Thoracic aorta (tissue), 2 donors: ENCODE results near the gene CALN1. TPM values are rescaled to one million over a fixed set of nuclear protein-coding genes. Genes with fewer than 3 reads are reported as not detected.

Source experiments
- ATAC-seq: fragments of 150-250 bp; one replicate; pipeline ENCODE4 v1.8.0; 2017; ENCODE audit warnings: low read depth; ENCODE audit not compliant: insufficient number of reproducible peaks, low FRiP score
- DNase-seq: peaks from one replicate; pipeline ENCODE4 v3.0.0-alpha.2; 2020; ENCODE audit warnings: low spot score
- H3K27ac ChIP-seq, 2 donors: fragments of 200-600 bp; sonication (generic); 1 replicate in 1 of 2; 2 replicates in 1 of 2; pipeline ENCODE4 v1.5.1; 2016; ENCODE audit warnings: mild to moderate bottlenecking in 2 of 2, moderate library complexity in 2 of 2
- H3K27me3 ChIP-seq: fragments of 200-600 bp; sonication (generic); replicated peaks from 2 replicates; pipeline ENCODE4 v1.6.0; 2016; ENCODE audit warnings: mild to moderate bottlenecking; ENCODE audit not compliant: insufficient read depth
- H3K36me3 ChIP-seq: fragments of 200-600 bp; sonication (generic); one replicate; pipeline ENCODE4 v1.5.1; 2016
- H3K4me1 ChIP-seq, 2 donors: fragments of 200-600 bp; sonication (generic); 1 replicate in 1 of 2; 2 replicates in 1 of 2; pipeline versions ENCODE4 v1.5.1 to v1.6.0; 2016; ENCODE audit warnings: low read depth in 2 of 2, mild to moderate bottlenecking in 1 of 2; ENCODE audit not compliant: control insufficient read depth in 1 of 2
- H3K4me3 ChIP-seq: fragments of 200-600 bp; sonication (generic); 2 replicates; pipeline ENCODE4 v1.5.1; 2016; ENCODE audit warnings: mild to moderate bottlenecking
- H3K9me3 ChIP-seq: fragments of 200-600 bp; sonication (generic); 2 replicates; pipeline ENCODE4 v1.5.1; 2016
- CTCF ChIP-seq: fragments of 200-600 bp; sonication (generic); IDR thresholded peaks from one replicate; pipeline ENCODE4 v1.5.1; 2019; ENCODE audit warnings: antibody characterized with exemption
- total RNA-seq, 2 donors: library from RNA; depleted of rRNA; stranded (reverse); fragments of >200 nt; gene quantifications; one replicate each; pipeline versions ENCODE4 v1.1.0 to v1.2.3, GENCODE V29; 2016

The CALN1 gene
- total RNA-seq, 2 donors from 2014 or later: not detected

- H3K27me3 ChIP-seq: no peaks in the 10 kb centered on the region
- no peaks in the 10 kb centered on the region for H3K9me3 ChIP-seq
- DNase-seq (no peak), ATAC-seq (no peak)
- H3K36me3 ChIP-seq: no peaks in the 10 kb centered on the region
- H3K4me1 ChIP-seq: no peaks in the 10 kb centered on the region
- H3K27ac ChIP-seq: no peak overlapping the region
- no peak overlapping the region for H3K4me3 ChIP-seq
- no peak for TF ChIP-seq CTCF
Measured at GRCh38 chr7:71982851-71983250, 429.3 kb downstream of the CALN1 start.

GRCh38 chr7:71976645-71977044 is 435.5 kb downstream of the CALN1 start:
- Histone ChIP-seq H3K4me1 (no peaks in the 10 kb centered on the region), H3K9me3 (no peaks in the 10 kb centered on the region), H3K27ac (no peak overlapping the region), H3K4me3 (no peak overlapping the region), H3K27me3 (no peaks in the 10 kb centered on the region), H3K36me3 (no peaks in the 10 kb centered on the region)
- TF ChIP-seq CTCF: no peak
- DNase-seq: no peak
- no peak for ATAC-seq

- H3K36me3 ChIP-seq: no peaks in the 10 kb centered on the region
- no peak overlapping the region for H3K27ac ChIP-seq
- H3K4me1 ChIP-seq: no peaks in the 10 kb centered on the region
- no peaks in the 10 kb centered on the region for H3K9me3 ChIP-seq
- DNase-seq (no peak), ATAC-seq (no peak)
- TF ChIP-seq CTCF: no peak
- no peak overlapping the region for H3K4me3 ChIP-seq
- H3K27me3 ChIP-seq: no peaks in the 10 kb centered on the region
Measured at GRCh38 chr7:71974611-71975010, 437.5 kb downstream of the CALN1 start.

- DNase-seq (no peak), ATAC-seq (no peak)
- Histone ChIP-seq H3K4me1 (no peaks in the 10 kb centered on the region), H3K27me3 (no peaks in the 10 kb centered on the region), H3K36me3 (no peaks in the 10 kb centered on the region), H3K9me3 (no peaks in the 10 kb centered on the region), H3K27ac (no peak overlapping the region), H3K4me3 (no peak overlapping the region)
- no peak for TF ChIP-seq CTCF
Measured at GRCh38 chr7:71972534-71972933, 439.6 kb downstream of the CALN1 start.

- no peak for TF ChIP-seq CTCF
Measured at GRCh38 chr7:71970725-71971124, 441.4 kb downstream of the CALN1 start.

More at GRCh38 chr7:71970725-71971124, 441.4 kb downstream of the CALN1 start:
- H3K36me3 ChIP-seq: no peaks in the 10 kb centered on the region
- no peak for ATAC-seq
- no peak overlapping the region for H3K27ac ChIP-seq
- no peaks in the 10 kb centered on the region for H3K27me3 ChIP-seq
- DNase-seq: no peak
- H3K4me1 ChIP-seq: no peaks in the 10 kb centered on the region
- H3K9me3 ChIP-seq: no peaks in the 10 kb centered on the region
- H3K4me3 ChIP-seq: no peak overlapping the region
